ENCODE results near the gene GK2. TPM values are rescaled to one million over a fixed set of nuclear protein-coding genes. Genes with fewer than 3 reads are reported as not detected.

GK2 gene
- total RNA-seq, 1 donor from 2014 or later = not detected

DNA sequence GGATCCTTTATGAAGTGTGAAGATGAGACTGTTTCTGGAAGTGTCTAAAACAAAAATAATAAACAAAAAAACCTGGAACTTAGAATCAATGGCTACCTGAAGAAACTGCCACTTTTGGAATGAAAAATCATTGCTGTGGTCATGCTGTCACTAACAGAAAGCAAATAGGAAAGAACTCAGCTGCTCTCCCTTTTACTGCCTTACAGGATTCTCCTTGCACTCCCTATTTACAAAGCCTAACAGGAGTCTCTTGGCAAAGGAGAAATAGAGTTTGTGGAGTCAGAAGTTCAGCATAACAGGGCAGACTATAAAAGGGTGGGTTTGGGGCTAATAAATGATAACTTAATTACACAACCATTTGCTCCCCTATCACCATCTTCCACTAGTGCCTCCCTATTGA lies 19.0 kb upstream of the GK2 start:
- Mint-ChIP-seq H3K27me3 (ENCODE audit: low read depth) (peaks cover 6% of the 10 kb centered on the region), H3K4me3 (ENCODE audit: unreplicated experiment) (no peak overlapping the region), H3K27ac (ENCODE audit: unreplicated experiment) (no peak overlapping the region), H3K36me3 (ENCODE audit: low read depth) (no peaks in the 10 kb centered on the region), H3K9me3 (ENCODE audit: low read depth) (no peaks in the 10 kb centered on the region), H3K4me1 (ENCODE audit: low read depth) (no peaks in the 10 kb centered on the region)
- DNase-seq (ENCODE audit: low spot score) = no peak
- TF ChIP-seq, protein P1, sequence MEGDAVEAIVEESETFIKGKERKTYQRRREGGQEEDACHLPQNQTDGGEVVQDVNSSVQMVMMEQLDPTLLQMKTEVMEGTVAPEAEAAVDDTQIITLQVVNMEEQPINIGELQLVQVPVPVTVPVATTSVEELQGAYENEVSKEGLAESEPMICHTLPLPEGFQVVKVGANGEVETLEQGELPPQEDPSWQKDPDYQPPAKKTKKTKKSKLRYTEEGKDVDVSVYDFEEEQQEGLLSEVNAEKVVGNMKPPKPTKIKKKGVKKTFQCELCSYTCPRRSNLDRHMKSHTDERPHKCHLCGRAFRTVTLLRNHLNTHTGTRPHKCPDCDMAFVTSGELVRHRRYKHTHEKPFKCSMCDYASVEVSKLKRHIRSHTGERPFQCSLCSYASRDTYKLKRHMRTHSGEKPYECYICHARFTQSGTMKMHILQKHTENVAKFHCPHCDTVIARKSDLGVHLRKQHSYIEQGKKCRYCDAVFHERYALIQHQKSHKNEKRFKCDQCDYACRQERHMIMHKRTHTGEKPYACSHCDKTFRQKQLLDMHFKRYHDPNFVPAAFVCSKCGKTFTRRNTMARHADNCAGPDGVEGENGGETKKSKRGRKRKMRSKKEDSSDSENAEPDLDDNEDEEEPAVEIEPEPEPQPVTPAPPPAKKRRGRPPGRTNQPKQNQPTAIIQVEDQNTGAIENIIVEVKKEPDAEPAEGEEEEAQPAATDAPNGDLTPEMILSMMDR (IDR thresholded peaks at IDR 0.05) = no peak

DNA sequence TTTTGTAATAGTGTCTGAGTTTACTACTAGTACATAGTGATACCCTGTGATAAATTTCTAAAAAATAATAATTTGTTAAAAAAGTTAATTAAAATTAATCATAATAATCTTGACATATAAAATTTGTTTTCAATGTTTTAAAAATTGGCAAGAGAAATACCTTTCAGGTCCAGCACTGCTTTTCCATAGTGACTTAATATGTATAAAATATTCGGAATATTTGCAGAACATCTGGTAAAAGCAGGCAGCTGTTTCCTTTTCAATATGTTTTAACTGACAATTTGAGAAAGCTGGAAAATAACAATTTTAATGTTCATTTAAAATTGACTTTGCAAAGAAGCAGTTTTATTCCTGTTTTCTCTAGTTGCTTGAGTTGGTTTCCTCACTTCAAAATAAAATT lies 17.6 kb upstream of the GK2 start:
- Mint-ChIP-seq H3K27ac (ENCODE audit: unreplicated experiment) (no peak overlapping the region), H3K4me3 (ENCODE audit: unreplicated experiment) (no peak overlapping the region), H3K9me3 (ENCODE audit: low read depth) (peaks cover 3% of the 10 kb centered on the region), H3K4me1 (ENCODE audit: low read depth) (no peaks in the 10 kb centered on the region), H3K27me3 (ENCODE audit: low read depth) (peaks cover 6% of the 10 kb centered on the region), H3K36me3 (ENCODE audit: low read depth) (no peaks in the 10 kb centered on the region)
- TF ChIP-seq, protein P1 (IDR thresholded peaks at IDR 0.05) = no peak
- DNase-seq (ENCODE audit: low spot score) = no peak

DNA sequence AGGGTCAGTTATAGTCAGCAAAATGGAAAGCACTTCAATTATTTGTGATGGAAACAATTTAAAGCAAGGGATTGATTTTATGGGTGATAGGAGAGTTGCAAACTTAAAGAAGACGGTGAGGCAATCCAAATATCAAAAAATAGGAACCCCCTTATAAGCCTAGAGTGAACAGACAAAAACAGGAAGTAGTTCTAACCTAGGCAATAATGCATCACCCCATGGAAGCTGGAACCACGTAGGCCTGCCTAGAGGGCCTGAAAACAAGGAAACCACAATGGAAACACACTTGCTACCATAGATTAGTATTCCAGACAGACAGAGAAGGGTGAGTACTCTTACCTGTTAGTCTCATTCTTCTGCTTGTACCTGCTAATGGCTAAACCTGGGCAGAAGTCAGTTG lies 13.5 kb upstream of the GK2 start:
- Mint-ChIP-seq H3K9me3 (ENCODE audit: low read depth) (peaks cover 15% of the 10 kb centered on the region), H3K4me3 (ENCODE audit: unreplicated experiment) (no peak overlapping the region), H3K27me3 (ENCODE audit: low read depth) (peaks cover 3% of the 10 kb centered on the region), H3K27ac (ENCODE audit: unreplicated experiment) (no peak overlapping the region), H3K36me3 (ENCODE audit: low read depth) (no peaks in the 10 kb centered on the region), H3K4me1 (ENCODE audit: low read depth) (no peaks in the 10 kb centered on the region)
- TF ChIP-seq, protein P1 (IDR thresholded peaks at IDR 0.05) = no peak
- no peak for DNase-seq (ENCODE audit: low spot score)

DNA sequence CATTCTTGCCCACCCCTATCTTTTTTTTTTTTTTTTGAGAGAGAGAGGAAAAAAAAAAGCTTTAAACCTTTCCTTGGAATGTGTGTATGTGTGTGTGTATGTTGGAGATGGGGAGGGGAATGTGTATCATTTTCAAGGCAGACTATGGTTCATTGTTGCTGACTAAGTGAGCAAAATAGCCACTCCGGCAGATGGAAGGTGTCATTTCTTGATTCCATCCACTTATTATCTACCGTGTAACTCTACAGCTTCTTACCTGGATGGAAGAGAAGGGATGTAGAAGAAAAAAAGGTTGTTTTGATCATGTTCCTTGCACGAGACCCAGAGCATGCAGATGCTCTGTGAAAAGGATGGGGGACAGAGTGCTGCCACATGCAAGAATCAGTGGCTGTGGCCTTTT lies 5.9 kb upstream of the GK2 start:
- TF ChIP-seq, protein P1 (IDR thresholded peaks at IDR 0.05) = no peak
- DNase-seq (ENCODE audit: low spot score) = no peak
- Mint-ChIP-seq H3K4me1 (ENCODE audit: low read depth) (no peaks in the 10 kb centered on the region), H3K27me3 (ENCODE audit: low read depth) (no peaks in the 10 kb centered on the region), H3K4me3 (ENCODE audit: unreplicated experiment) (no peak overlapping the region), H3K27ac (ENCODE audit: unreplicated experiment) (no peak overlapping the region), H3K9me3 (ENCODE audit: low read depth) (peaks cover 3% of the 10 kb centered on the region), H3K36me3 (ENCODE audit: low read depth) (no peaks in the 10 kb centered on the region)

DNA sequence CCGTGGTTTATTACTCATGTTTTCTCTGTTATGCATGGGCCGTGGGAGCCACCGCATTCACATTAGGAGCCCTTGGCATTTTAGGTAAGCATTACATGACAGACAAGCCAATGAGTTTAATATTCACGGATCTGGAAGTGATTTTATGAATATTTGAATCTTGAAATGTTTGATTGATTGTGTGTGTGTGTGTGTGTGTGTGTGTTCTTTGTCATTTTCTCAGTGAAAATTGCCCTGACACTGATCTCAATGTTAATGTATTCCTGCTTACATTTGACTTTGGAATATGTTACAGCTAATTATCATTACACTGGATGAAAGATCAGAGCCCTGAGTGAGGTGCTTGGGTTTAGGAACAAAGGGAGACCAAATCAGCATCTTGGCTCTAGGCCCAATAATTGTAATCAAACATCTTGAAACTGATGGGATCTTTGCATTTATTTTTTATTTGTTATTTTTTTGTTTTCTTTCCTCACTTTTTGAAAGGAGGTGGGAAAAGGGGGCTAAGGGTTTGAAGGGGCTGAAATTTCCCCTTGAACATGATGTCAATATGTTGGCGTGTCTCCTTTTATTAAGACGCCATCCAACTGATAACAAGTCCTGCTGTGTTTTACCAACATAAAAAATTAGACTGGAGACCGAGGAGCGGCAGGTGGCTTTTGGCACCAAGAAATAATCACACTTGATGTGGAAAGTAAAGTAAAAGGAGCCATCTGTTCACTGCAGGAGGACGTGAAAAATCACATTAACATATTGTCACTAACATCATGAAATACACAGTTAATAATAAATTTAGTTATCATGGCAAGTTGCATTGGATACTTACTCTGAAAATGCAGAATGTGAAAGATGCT lies 5.2 kb upstream of the GK2 start:
- no peak for DNase-seq (ENCODE audit: low spot score)
- no peak overlapping the region for H3K27ac Mint-ChIP-seq (ENCODE audit: unreplicated experiment)
- H3K9me3 Mint-ChIP-seq (ENCODE audit: low read depth) = peaks cover 2% of the 10 kb centered on the region
- TF ChIP-seq, protein P1 (IDR thresholded peaks at IDR 0.05) = no peak
- H3K27me3 Mint-ChIP-seq (ENCODE audit: low read depth) = no peaks in the 10 kb centered on the region
- H3K4me3 Mint-ChIP-seq (ENCODE audit: unreplicated experiment) = no peak overlapping the region
- no peaks in the 10 kb centered on the region for H3K36me3 Mint-ChIP-seq (ENCODE audit: low read depth)
- H3K4me1 Mint-ChIP-seq (ENCODE audit: low read depth) = no peaks in the 10 kb centered on the region

Data from chondrocyte (in vitro differentiated cells).